HCT116 (cell line): ENCODE measurements around the gene TCEA3. TPM values are rescaled to one million over a fixed set of nuclear protein-coding genes. Genes with fewer than 3 reads are reported as not detected.

Source experiments
- ATAC-seq: fragments of 200-7000 bp; cut with Tn5 transposase; 2 replicates; pipeline ENCODE4 v1.9.1; 2020; ENCODE audit warnings: mild to moderate bottlenecking, moderate library complexity
- BruUV-seq: library from RNA; stranded (reverse); fragments of 400-500 nt; replicated peaks from 2 replicates; lab custom pipeline; 2021; lab: Mats Ljungman, UMichigan
- CTCF ChIA-PET: fragments of 300-600 bp; sonication (Branson Sonifier 250); formaldehyde crosslinking; loops from one replicate; lab custom pipeline; 2021; ENCODE audit warnings: antibody characterized with exemption; lab: Charles Lee
- POLR2A ChIA-PET: fragments of 300-600, 350-600 bp; sonication (Branson Sonifier 250); formaldehyde crosslinking; loops from one replicate; lab custom pipeline; 2021; ENCODE audit warnings: antibody characterized with exemption; lab: Charles Lee
- RAD21 ChIA-PET, 2 experiments: fragments of 300-600 bp; sonication (Branson Sonifier 250); formaldehyde crosslinking; loops; one replicate each; lab custom pipeline; 2023; ENCODE audit warnings: low total read pairs in 2 of 2; ENCODE audit not compliant: uncharacterized antibody in 2 of 2, unreplicated experiment in 2 of 2, low non-redundant PET in 1 of 2; lab: Charles Lee
- DNase-seq: peaks from one replicate; pipeline ENCODE4 v3.0.0-alpha.2; 2010; ENCODE audit warnings: low read depth, low spot score
- H2AFZ ChIP-seq: fragments of 200-600 bp; shearing (Covaris generic), sonication (generic); 2 replicates; pipeline ENCODE4 v1.6.1; 2017; ENCODE audit warnings: low read depth, mixed run types, mixed read lengths, antibody characterized with exemption, low read length; ENCODE audit not compliant: poor library complexity, severe bottlenecking
- H3K27ac ChIP-seq: 2 replicates; pipeline ENCODE4 v1.5.1; 2012; ENCODE audit warnings: low read depth, low read length
- H3K27me3 ChIP-seq: fragments of 200-600 bp; sonication (generic); 2 replicates; pipeline ENCODE4 v1.6.1; 2016; ENCODE audit warnings: mixed run types, low read length, mixed read lengths; ENCODE audit not compliant: insufficient read depth
- H3K36me3 ChIP-seq, 2 experiments: fragments of 200-500 bp in 1 of 2; fragments of 200-600 bp in 1 of 2; sonication (Bioruptor generic) in 1 of 2; sonication (generic) in 1 of 2; 2 replicates each; pipeline versions ENCODE4 v1.5.1 to v1.6.1; 2014 to 2016; ENCODE audit warnings: low read length in 2 of 2, inconsistent platforms in 1 of 2, mixed read lengths in 1 of 2, mixed run types in 1 of 2; ENCODE audit not compliant: insufficient read depth in 2 of 2, control insufficient read depth in 1 of 2
- H3K4me1 ChIP-seq, 2 experiments: fragments of 200-600 bp in 1 of 2; sonication (generic) in 1 of 2; 2 replicates each; pipeline versions ENCODE4 v1.5.1 to v1.6.1; 2012 to 2017; ENCODE audit warnings: low read length in 2 of 2, inconsistent platforms in 1 of 2, mild to moderate bottlenecking in 1 of 2, mixed read lengths in 1 of 2, mixed run types in 1 of 2, moderate library complexity in 1 of 2; ENCODE audit not compliant: insufficient read depth in 2 of 2, control insufficient read depth in 1 of 2
- H3K4me2 ChIP-seq: fragments of 200-600 bp; sonication (generic); 2 replicates; pipeline ENCODE4 v1.6.1; 2017; ENCODE audit warnings: mixed run types, low read length, mixed read lengths
- H3K4me3 ChIP-seq, 2 experiments: fragments of 200-600 bp in 1 of 2; sonication (generic) in 1 of 2; replicated peaks in 1 of 2; 2 replicates each; pipeline ENCODE4 v1.5.1; 2011 to 2016; ENCODE audit warnings: low read length in 2 of 2, control low read depth in 1 of 2, low read depth in 1 of 2, mild to moderate bottlenecking in 1 of 2, mixed read lengths in 1 of 2, mixed run types in 1 of 2
- H3K79me2 ChIP-seq: fragments of 200-600 bp; sonication (generic); 2 replicates; pipeline ENCODE4 v1.6.1; 2017; ENCODE audit warnings: mild to moderate bottlenecking, mixed run types, low read length, moderate library complexity, mixed read lengths; ENCODE audit not compliant: insufficient read depth
- H3K9ac ChIP-seq: fragments of 200-600 bp; sonication (generic); 2 replicates; pipeline ENCODE4 v1.6.1; 2016; ENCODE audit warnings: low read length, mixed read lengths
- H3K9me2 ChIP-seq: fragments of 200-600 bp; sonication (generic), shearing (Covaris generic); 2 replicates; pipeline ENCODE4 v1.6.1; 2017; ENCODE audit warnings: mixed run types, mild to moderate bottlenecking, moderate library complexity; ENCODE audit not compliant: insufficient read depth
- H3K9me3 ChIP-seq, 2 experiments: fragments of 200-500 bp in 1 of 2; fragments of 200-600 bp in 1 of 2; sonication (Bioruptor generic) in 1 of 2; sonication (generic) in 1 of 2; 2 replicates each; pipeline ENCODE4 v1.6.1; 2014 to 2017; ENCODE audit warnings: low read length in 2 of 2, mixed read lengths in 2 of 2, inconsistent platforms in 1 of 2, low read depth in 1 of 2, mild to moderate bottlenecking in 1 of 2, mixed run types in 1 of 2, moderate library complexity in 1 of 2; ENCODE audit not compliant: control insufficient read depth in 1 of 2, insufficient read depth in 1 of 2
- H4K20me1 ChIP-seq: fragments of 200-600 bp; sonication (generic), shearing (Covaris generic); 2 replicates; pipeline ENCODE4 v1.6.1; 2017; ENCODE audit warnings: mixed run types, mild to moderate bottlenecking, moderate library complexity; ENCODE audit not compliant: insufficient read depth
- CBX3 ChIP-seq: IDR thresholded peaks from 2 replicates; pipeline ENCODE4 v1.6.1; 2012; ENCODE audit warnings: low read depth
- CEBPB ChIP-seq: IDR thresholded peaks from 2 replicates; pipeline ENCODE4 v1.6.1; 2012; ENCODE audit warnings: low read depth
- CTCF ChIP-seq, 3 experiments: fragments of 200-600 bp in 1 of 3; sonication (generic) in 1 of 3; IDR thresholded peaks in 2 of 3; conservative IDR thresholded peaks in 1 of 3; 2 replicates each; pipeline ENCODE4 v1.5.1; 2012 to 2017; ENCODE audit warnings: low read depth in 2 of 3, low read length in 2 of 3, antibody characterized with exemption in 1 of 3, borderline replicate concordance in 1 of 3, control low read depth in 1 of 3, mild to moderate bottlenecking in 1 of 3, mixed read lengths in 1 of 3, mixed run types in 1 of 3, moderate library complexity in 1 of 3; ENCODE audit not compliant: insufficient read depth in 1 of 3
- EGR1 ChIP-seq: IDR thresholded peaks from 2 replicates; pipeline ENCODE4 v1.6.1; 2012; ENCODE audit warnings: low read depth
- ELF1 ChIP-seq: IDR thresholded peaks from 2 replicates; pipeline ENCODE4 v1.6.1; 2012; ENCODE audit warnings: low read depth, borderline replicate concordance
- EZH2 ChIP-seq: fragments of 200-600 bp; sonication (generic); IDR thresholded peaks from 2 replicates; pipeline ENCODE4 v1.6.1; 2017; ENCODE audit warnings: antibody characterized with exemption, mixed run types
- EZH2phosphoT487 ChIP-seq: fragments of 200-600 bp; IDR thresholded peaks from 2 replicates; pipeline ENCODE4 v1.6.1; 2018; ENCODE audit warnings: antibody characterized with exemption, borderline replicate concordance
- JUND ChIP-seq: IDR thresholded peaks from 2 replicates; pipeline ENCODE4 v1.6.1; 2012
- MAX ChIP-seq: IDR thresholded peaks from 2 replicates; pipeline ENCODE4 v1.6.1; 2012
- POLR2A ChIP-seq: IDR thresholded peaks from 2 replicates; pipeline ENCODE4 v1.7.0; 2011; ENCODE audit warnings: borderline replicate concordance; ENCODE audit not compliant: insufficient read depth, insufficient read length; ENCODE audit errors: extremely low read depth
- RAD21 ChIP-seq: IDR thresholded peaks from 2 replicates; pipeline ENCODE4 v1.6.1; 2012; ENCODE audit warnings: low read depth, mild to moderate bottlenecking
- SRF ChIP-seq: IDR thresholded peaks from 2 replicates; pipeline ENCODE4 v1.6.1; 2012; ENCODE audit warnings: low read depth
- YY1 ChIP-seq: IDR thresholded peaks from 2 replicates; pipeline ENCODE4 v1.6.1; 2011; ENCODE audit warnings: low read length, low read depth, moderate library complexity, mild to moderate bottlenecking; ENCODE audit not compliant: insufficient replicate concordance; ENCODE audit errors: extremely low read depth
- ZBTB33 ChIP-seq: IDR thresholded peaks from 2 replicates; pipeline ENCODE4 v1.6.1; 2011; ENCODE audit warnings: mild to moderate bottlenecking, low read length, moderate library complexity; ENCODE audit not compliant: insufficient replicate concordance; ENCODE audit errors: extremely low read depth
- ZNF274 ChIP-seq: fragments of 200-500 bp; sonication (Bioruptor generic); IDR thresholded peaks from 2 replicates; pipeline ENCODE4 v1.6.1; 2014; ENCODE audit warnings: mild to moderate bottlenecking, low read depth, low read length, inconsistent platforms
- intact Hi-C: fragments of 100-400 bp; cut with micrococcal nuclease; formaldehyde crosslinking; loops from 2 replicates; pipeline ENCODE4 v1.10.0; 2022
- total RNA-seq: library from RNA; stranded (reverse); gene quantifications from one replicate; pipeline ENCODE4 v1.2.1, GENCODE V29; 2021; ENCODE audit not compliant: unreplicated experiment

TCEA3 gene
- total RNA-seq, 1 experiment from 2014 or later, result 3.7 TPM

- TF ChIP-seq ZBTB33 (no peak), EGR1 (no peak), ELF1 (no peak), CEBPB (no peak)
Observed at GRCh38 chr1:23395849-23396248, 28.7 kb downstream of the TCEA3 start (continued).

- BruUV-seq, result no TSS peak
- H3K9me2 ChIP-seq, result no peaks in the 10 kb centered on the region
- H3K9ac ChIP-seq, result no peak overlapping the region
- no peaks in the 10 kb centered on the region for H3K9me3 ChIP-seq
- DNase-seq (no peak), ATAC-seq (no peak)
- intact Hi-C loops, result no loop called here
- ChIA-PET RAD21 (no interaction called here), POLR2A (no interaction called here), CTCF (interaction anchor here (3.2 kb wide), 1 partner anchor 8 kb away, joined by 15 read pairs; no protein-coding TSS in a partner anchor)
- H3K4me1 ChIP-seq, result peaks cover 0 to 14% of the 10 kb centered on the region in 2 experiments; a peak in 2 of 4 replicates
- H3K4me3 ChIP-seq, result no peak overlapping the region
- no peak overlapping the region for H3K4me2 ChIP-seq
- H3K36me3 ChIP-seq, result no peaks in the 10 kb centered on the region
- no peaks in the 10 kb centered on the region for H4K20me1 ChIP-seq
- no peaks in the 10 kb centered on the region for H3K79me2 ChIP-seq
- no peak overlapping the region for H3K27ac ChIP-seq
- no peak for TF ChIP-seq JUND
- no peak for TF ChIP-seq SRF
- TF ChIP-seq ZNF274, result no peak
- TF ChIP-seq MAX, result no peak
- no peak for TF ChIP-seq RAD21
- no peak for TF ChIP-seq EZH2
- no peak for TF ChIP-seq YY1
- TF ChIP-seq EZH2phosphoT487, result no peak
- no peak for TF ChIP-seq CTCF (IDR thresholded peaks at IDR 0.05 in 2 of 3, conservative IDR thresholded peaks at IDR 0.05 in 1 of 3; ENCODE audit: borderline replicate concordance in 1 of 3, insufficient read depth in 1 of 3, low read depth in 2 of 3, low read length in 2 of 3)
- no peak for TF ChIP-seq CBX3
- TF ChIP-seq POLR2A, result no peak
- no peak overlapping the region for H2AFZ ChIP-seq
- H3K27me3 ChIP-seq, result no peaks in the 10 kb centered on the region
Observed at GRCh38 chr1:23395154-23395724, 29.3 kb downstream of the TCEA3 start.
